GM21526 (cell line): ENCODE data around the gene CHRNA10.

Source experiments
- ATAC-seq: cut with Tn5 transposase; IDR thresholded peaks from one replicate; pipeline ENCODE4 v1.9.1; 2021; ENCODE audit warnings: moderate library complexity; ENCODE audit not compliant: unreplicated experiment, low FRiP score

The CHRNA10 gene, protein sequence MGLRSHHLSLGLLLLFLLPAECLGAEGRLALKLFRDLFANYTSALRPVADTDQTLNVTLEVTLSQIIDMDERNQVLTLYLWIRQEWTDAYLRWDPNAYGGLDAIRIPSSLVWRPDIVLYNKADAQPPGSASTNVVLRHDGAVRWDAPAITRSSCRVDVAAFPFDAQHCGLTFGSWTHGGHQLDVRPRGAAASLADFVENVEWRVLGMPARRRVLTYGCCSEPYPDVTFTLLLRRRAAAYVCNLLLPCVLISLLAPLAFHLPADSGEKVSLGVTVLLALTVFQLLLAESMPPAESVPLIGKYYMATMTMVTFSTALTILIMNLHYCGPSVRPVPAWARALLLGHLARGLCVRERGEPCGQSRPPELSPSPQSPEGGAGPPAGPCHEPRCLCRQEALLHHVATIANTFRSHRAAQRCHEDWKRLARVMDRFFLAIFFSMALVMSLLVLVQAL

DNA sequence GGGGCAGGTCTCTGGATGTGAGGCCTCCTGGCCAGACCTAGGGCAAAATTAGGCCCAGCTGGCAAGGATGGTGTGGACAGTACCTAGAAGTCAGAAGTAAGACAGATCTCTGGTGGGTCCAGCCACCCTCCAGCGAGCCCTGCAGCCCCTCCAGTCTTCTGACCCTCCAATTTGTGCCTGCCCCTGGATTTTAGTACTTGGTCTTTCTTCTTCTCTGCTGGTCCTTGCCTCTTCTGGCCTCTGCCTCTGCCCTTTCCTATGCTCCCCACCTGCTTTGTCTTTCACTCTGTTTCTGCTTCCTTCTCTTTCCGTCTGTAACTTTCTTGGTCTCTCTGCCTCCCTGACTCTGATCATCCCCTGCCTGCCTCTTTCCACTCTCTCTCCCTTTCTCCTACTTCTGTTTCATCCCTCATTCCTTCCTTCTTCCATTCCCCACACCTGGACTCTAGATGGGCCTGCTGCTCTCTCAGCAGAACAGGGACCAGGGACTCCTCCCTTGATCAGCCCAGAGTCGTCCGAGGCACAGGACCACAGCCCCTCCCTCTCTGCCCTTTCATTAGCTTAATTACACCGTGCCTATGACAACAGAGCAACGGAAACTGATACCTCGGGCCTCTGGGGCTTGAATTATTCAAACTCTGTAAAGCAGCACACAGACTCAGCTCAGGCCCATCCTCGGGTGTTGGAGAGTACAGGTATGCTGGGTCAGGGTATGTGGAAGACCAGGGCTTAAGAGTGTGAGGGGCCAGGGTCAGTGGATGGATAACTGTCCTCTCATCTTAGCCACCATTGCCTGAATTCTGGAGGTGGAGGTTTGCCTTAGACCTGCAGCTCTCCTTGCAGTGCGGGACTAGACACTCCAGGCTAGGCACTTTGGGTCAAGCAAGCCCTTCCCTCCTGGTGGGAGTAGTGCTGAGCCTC is at the start of gene CHRNA10:
Gene CHRNA10 (minus strand): TSS at position 51 of the 921 bp plus-strand sequence. CDS start 72 bp downstream, outside the sequence.
- no peak for ATAC-seq

DNA sequence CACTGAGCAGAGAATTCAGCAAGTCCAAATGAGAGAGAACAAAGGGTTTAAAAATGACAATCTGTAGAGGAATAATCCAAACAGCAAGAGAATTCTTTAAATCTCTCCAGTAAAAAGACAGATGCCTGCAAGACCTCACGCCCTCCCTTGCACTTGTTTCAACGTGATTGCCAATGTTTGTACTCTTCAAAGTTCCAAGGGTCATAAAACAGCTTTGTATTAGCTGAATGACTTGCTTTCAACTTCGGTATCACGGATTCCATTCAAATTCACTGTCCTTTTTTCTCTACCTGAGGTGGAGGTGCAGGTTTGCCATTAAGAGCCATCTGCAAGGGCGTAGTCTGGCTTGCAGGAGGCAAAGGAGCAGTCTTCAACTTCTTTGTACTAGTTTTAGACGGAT is 41.1 kb upstream of the CHRNA10 start:
- ATAC-seq: no peak

DNA sequence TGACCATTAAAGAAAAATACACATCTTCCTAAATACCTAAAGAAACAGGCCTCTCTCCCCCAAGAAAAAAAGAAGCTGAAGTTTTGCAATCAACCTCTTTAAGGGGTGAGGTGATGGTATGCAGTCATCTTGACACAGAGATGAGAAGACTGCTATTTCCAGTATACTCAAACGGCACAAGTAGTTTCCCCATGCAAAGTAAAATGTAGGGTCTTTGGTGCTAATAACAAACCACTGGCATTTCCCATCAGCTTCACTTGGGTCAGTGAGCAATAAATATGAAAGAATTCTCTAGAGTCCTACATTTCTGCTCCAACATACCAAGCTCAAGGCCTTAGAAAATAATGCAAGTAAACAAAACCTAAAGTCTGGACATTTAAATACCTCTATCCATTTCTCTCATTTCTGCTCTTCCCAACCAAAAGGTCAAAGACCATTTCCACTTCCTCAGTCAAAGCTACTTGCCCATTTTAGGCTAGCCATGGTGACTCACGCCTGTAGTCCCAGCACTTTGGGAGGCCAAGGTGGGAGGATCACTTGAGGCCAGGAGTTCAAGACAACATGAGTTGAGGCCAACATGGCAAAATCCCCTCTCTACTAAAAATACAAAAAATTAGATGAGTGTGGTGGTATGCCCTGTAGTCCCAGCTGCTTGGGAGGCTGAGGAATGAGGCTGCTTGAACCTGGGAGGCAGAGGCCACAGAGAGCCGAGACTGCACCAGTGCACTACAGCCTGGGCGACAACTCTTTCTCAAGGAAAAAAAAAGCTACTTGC is 39.5 kb upstream of the CHRNA10 start:
- no peak for ATAC-seq

DNA sequence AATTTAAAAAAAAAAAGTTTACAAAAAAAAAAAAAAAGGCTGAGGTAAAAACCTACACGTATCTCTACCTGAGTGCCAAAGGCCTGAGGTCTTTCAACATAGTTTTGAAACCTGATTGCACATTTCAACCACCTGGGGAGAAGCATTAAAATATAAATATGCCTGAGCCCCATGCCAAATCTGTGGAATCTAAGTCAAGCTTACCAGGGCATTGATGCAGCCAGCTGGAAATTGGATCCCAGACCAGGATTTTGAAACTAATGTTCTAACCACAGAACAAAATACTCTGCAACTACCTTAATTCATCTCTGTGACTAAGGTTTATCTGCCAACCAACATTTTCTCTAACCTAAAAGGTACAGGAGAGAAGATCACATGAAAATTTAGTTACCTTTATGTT is 38.8 kb upstream of the CHRNA10 start:
- no peak for ATAC-seq

DNA sequence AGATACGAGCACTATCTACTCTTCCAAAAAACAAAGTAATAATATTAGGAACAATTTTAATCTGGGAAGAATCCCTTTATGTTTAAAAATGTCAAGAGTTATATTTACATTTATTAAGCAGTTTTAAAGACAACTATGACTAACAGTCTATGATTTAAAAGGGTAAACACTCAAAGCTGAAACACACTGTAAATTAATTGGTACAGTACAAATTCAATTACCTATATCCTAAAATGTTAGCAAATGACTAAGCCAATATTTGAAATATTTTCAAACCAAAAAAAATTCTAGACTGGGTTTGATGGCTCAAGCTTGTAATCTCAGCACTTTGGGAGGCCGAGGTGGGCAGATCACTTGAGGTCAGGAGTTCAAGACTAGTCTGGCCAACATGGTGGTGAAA is 36.0 kb upstream of the CHRNA10 start:
- no peak for ATAC-seq

DNA sequence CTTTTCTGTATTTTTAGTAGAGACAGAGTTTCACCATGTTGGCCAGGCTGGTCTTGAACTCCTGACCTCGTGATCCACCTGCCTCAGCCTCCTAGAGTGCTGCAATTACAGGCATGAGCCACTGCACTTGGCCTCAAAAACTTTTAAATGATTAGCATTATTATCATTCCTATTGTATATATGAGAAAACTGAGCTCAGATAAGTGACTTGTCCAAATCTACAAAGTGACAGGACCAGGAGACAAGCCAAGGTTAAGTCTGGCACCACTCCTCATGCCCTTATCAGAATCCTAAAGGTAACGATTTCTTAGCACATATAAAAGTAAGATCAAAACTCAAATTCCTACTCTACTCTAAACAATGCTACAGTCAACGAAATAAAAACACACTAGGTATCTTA is 32.2 kb upstream of the CHRNA10 start:
- no peak for ATAC-seq

DNA sequence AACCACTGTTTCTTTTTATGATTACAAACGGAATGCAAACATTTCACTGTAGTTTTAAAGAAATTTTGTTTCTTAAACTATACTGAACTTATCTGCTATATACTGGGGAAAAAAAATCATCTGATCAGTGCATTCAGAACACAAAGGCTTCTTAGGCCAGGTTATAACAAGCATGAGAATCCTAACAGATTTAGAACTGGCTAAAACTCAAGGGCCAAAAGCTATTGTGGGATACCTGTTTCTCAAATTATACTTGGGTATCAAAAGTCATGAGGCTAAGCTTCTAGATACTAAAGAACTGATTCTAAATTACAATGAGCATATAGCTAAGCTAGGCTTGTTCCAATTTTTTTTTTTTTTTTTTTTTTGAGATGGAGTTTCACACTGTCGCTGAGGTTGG is 29.7 kb upstream of the CHRNA10 start:
- ATAC-seq: no peak

DNA sequence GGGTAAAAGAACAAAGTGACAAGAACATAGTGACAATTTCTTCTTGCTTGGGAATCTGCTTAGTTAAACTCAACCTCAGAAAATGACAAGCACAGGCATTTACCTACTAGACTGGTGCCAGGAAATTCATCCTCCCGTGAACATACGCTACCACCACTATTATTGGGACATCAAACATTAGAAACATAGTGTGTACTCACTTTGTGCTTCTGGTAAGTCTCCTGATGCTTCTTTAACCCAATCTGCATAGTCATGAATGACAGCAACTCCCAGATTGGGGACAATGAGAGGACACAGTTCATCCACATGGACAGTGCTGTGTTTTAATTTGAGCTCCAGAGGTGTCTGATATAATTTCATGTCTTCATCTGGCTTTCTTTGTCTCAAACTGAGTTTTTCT is 29.2 kb upstream of the CHRNA10 start:
- ATAC-seq: no peak

DNA sequence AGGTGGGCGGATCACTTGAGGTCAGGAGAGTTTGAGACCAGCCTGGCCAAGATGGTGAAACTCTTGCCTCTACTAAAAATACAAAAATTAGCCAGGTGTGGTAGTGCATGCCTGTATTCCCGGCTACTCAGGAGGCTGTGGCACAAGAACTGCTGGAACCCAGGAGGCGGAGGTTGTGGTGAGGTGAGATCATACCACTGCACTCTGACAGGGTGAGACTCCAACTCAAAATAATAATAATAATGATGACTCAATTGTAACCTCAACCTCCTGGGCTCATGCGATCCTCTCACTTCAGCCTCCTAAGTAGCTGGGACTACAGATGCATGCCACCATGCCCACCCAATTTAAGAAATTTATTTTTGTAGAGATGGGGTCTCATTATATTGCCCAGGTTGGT is 15.6 kb upstream of the CHRNA10 start:
- ATAC-seq: no peak

DNA sequence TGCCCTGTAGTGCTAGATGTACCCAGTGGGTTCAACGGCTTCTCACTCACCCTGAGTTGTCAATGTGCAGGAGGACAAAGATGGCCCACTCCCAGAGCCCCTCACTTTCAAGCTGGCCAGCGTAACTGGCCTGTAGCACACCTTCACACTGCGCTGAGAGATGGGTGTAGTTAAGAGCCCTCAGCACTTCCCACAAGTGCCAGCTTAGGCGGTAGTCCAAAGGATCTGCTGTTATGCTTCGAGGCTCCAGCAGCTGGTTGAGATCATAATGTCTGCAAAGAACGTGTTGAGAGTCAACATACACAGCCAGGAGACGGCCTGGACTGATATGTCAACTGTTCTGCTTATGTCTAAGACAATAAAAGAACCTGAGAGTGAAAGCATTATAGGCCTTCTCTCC is 14.7 kb upstream of the CHRNA10 start:
- ATAC-seq: no peak

DNA sequence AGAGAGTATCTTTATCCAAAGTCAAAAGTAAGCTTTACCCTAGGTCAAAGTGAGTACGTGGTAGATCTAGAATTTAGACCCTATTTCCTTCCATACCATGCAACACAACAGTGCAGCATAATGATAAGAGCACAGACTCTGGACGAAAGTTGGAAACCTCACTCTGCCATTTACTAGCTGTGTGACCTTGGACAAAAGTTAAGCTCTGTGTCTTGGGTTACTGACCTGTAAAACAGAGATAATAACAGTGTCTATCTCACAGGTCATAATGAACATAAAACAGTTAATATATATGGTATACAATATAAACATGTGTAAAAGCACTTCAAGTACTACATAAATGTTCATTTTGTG is 13.6 kb upstream of the CHRNA10 start:
- no peak for ATAC-seq

DNA sequence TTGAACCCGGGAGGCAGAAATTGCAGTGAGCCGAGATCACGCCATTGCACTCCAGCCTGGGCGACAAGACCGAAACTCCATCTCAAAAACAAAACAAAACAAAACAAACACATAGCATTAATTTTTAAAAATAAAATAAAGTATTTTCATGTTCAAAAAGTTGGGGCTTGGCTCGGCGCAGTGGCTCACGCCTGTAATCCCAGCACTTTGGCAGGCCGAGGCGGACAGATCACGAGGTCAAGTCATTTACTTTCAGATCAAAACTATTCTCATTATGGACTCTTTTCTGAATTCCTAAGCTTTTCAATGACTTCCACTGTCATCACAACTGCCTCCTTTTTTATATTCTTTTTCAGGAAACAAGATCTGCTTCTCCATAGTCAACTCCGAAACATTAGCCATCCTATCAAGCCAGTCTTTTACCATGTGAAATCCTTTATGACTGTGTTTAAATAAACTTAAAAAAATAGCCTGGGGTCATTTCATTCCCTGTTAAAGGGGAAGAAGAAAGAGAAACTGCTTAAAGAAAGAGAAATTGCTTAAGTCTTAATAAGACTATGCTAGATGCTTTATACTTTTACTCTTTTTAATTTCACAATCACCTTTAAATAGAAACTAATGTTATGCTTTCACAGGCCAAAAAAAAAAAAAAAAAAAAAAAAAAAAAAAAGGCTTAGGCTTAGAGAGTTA is 13.1 kb upstream of the CHRNA10 start:
- ATAC-seq: no peak

DNA sequence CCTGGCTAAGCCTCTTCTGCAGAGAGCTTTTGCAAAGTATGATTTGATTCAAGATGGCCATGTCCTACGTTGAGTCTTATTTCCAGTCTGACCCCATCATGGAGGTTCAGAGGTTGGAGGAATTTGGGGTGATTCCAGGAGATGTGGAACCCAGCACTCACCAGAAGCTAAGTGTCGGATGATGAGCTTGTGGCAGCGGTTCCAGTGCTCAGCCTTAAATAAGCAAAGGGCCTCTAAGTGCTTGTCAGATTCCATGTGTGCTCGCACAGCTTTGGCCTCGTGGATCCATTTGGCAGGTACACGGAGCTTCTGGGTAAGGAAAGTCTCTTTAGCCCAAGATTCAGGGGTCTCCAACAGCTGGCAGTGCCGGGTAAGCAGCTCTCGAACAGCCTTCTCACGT is 11.9 kb upstream of the CHRNA10 start:
- no peak for ATAC-seq

DNA sequence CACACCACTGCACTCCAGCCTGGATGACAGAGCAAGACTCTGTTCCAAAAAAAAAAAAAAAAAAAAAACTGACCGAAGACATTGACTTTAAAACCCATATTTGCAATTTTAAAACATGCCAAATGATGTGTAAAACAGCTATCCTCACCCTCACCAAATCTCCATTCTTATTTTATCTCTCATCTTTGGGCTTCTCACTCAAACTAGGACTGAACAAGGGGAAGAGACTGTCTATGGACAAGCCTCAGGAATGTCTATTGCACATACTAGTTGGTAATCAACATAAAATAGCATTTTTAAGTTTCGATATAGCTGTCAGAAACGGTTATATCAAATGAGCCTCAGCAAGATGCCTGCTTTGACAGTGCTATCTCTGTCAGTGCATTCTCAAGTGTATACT is 7.9 kb upstream of the CHRNA10 start:
- no peak for ATAC-seq

DNA sequence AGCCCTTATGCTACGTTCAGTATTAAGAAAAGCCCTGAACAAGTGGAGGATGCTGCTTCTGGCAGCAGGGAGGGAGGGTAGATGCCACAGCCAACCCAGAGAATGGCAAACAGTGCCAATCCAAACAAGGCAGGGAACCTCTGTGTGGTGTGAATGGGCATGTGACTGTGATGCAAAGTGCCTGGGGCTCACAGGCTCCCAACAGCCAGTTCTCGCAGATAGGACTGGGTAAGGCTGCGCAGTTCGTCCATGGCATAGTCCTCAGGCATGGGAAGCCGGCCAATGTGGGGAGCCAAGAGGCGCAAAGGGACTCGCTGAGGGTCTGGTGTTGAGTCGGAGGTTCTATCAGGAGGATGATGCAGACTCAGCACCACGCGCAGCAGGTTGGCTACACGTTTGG is 4.8 kb upstream of the CHRNA10 start:
- ATAC-seq: no peak

DNA sequence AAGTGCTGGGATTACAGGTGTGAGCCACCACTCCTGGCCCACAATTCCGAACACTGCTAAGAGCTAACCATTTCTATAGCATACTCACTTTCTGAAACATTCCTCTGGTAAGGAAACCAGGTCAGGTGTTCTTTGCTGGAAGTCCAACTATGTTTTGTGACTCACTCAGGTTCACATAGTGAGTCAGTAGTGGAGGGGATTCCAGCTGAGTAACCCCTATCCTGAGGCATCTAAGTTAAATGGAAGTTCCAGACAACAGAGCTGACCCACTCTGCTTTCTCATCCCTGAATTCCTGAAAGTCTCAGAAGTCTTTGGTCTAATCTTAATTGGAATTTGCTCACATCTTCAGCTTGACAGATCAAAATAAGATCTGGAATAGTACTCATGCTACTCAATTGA is 3.0 kb upstream of the CHRNA10 start:
- ATAC-seq: no peak

DNA sequence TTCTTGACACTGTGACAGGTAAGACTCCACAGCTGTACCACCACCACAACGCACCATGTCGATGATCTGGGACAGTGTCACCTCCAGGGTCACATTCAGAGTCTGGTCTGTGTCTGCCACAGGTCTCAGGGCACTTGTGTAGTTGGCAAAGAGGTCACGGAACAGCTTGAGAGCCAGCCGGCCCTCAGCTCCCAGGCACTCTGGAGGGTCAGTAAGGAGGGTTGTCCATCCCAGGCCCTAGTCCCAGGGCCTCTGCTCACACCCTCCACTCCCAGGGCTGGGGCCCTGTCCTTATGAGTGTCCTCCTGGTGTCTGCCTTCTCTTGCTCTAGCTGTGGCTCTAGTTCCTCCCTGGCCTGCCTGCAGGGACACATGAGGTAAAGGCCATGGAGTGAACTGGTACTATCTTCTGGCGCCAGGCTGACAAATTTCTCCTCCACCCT is 1.4 kb downstream of the CHRNA10 start:
- ATAC-seq: no peak

DNA sequence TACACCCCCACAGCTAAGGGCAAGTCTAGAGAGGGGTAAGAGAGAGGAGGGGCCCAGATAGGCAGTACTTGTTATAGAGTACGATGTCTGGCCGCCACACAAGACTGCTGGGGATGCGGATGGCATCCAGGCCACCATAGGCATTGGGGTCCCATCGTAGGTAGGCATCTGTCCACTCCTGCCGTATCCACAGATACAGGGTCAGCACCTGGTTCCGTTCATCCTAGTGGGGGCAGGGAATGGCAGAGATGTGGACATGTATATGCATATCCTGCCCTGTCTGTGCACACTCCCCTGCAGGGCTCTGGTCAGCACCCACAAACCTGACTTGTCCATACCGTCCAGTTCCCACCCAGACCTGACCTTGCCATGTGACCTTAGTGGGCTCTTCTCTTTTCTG is 2.1 kb downstream of the CHRNA10 start:
- ATAC-seq: no peak

DNA sequence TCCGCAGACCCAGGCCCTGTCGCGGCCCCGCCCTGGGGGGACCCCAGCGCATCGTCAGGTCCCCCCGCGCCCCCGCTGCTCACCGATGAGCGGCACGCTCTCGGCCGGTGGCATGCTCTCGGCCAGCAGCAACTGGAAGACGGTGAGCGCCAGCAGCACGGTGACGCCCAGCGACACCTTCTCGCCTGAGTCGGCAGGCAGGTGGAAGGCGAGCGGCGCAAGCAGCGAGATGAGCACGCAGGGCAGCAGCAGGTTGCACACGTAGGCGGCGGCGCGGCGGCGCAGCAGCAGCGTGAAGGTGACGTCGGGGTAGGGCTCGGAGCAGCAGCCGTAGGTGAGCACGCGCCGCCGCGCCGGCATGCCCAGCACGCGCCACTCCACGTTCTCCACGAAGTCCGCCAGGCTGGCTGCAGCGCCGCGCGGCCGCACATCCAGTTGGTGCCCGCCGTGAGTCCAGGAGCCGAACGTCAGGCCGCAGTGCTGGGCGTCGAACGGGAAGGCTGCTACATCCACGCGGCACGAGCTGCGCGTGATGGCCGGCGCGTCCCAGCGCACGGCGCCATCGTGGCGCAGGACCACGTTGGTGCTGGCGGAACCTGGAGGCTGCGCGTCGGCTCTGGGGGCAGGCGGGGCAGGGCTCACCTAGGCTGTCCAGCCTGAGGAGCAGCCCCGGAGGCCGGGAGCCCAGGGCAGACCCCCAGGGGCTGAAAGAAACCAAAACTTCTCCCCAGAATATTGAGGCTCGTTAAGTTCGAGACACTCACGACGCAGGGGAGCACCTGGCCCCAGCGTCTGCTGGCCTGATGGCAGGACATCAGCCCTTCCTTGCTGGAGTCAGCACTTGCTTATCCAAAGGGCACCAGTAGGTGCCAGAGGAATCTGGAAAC is 3.8 kb downstream of the CHRNA10 start:
- no peak for ATAC-seq
